Mucosa of gallbladder (tissue), 1 donor: ENCODE results near the gene CHCT1. TPM values are rescaled to one million over a fixed set of nuclear protein-coding genes. Genes with fewer than 3 reads are reported as not detected.
"Not testable (repeated sequence)": the region's sequence is repeated elsewhere in the genome, so short reads cannot be mapped to it uniquely, and the experiment has no call there.

Experiments used
- DNase-seq: peaks from one replicate; pipeline ENCODE4 v3.0.0-alpha.2; 2020; ENCODE audit warnings: low spot score
- total RNA-seq: library from RNA; stranded (reverse); gene quantifications from one replicate; pipeline ENCODE4 v1.2.1, GENCODE V29; 2021
- donor health status: DM: no; HTN: no; CAD: no.

CHCT1 gene
- total RNA-seq, 1 donor from 2014 or later, result not detected

DNA sequence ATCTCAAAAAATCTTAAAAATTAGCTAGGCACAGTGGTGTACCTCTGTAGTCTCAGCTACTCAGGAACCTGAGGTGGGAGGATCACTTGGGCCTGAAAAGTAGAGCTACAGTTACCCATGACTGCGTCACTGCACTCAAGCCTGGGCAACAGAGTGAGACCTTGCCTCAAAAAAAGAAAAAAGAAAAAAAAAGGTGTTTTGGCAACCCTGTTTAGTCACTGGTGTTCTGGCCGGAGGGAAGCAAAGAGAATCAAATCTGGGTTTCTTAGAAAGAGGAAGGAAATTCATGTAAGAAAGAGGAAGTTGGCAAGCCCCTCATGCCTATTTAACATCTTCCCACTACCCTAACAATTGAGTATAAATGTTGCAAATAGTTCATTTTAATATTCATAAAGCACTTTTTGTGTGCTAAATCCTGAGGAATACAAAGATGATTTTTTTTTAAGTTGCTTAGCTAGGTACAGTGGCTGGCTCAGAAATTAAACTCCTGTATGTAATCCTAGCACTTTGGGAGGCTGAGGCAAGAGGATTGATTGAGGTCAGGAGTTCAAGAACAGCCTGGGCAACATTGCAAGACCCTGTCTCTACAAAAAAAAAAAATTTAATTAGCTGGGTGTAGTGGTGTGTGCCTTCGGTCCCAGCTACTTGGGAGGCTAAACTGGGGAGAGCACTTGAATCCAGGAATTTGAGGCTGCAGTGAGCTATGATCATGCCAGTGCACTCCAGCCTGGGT lies 23.9 kb upstream of the CHCT1 start:
- DNase-seq, result no peak

DNA sequence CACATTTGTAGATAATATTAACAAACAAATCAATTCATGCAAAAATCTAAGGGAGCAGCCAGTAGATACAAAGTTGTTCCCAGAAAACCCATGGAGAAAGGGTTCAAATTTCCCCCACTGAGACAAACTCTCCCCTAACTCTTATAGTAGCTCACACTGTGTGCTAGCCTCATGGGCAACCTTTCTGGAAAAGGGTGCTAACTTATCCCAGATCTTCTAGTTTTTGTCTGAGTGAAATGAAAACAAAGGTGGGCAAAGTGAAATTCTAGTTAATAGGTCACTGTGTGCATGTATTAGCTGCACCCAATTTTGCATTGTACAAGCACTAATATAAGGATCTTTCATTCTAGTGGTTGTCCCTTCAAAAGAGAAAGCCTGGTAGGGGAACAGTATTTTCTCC lies 20.5 kb upstream of the CHCT1 start:
- no peak for DNase-seq

DNA sequence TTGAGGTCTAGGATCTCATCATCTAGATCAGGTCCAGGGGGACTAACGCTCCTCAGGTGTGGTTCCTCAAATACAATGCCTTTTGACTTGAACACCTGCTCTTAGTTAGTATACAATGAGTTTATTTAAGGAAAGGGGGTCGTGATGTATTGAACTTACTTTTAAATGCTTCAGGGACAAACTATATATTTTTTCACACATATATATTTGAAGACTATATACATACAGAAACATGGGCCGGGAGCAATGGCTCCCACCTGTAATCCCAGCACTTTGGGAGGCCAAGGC lies 18.8 kb upstream of the CHCT1 start:
- DNase-seq, result no peak

DNA sequence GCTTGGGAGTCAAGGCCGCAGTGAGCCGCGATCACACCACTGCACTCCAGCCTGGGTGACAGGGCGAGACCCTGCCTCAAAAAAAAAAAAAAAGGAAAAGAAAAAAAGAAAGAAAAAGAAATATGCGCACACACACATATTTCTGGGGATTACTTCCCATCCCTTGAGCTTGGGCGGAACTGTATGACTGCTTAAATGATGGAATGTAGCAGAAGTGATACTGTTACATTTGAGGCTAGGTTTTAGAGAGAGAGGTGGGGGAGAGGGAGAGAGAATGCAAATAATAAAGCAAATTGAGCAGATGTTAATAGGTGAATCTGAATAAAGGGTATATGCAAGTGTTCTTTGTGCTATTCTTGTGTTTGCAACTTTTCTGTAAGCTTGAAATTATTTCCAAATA lies 18.3 kb upstream of the CHCT1 start:
- DNase-seq, result no peak

DNA sequence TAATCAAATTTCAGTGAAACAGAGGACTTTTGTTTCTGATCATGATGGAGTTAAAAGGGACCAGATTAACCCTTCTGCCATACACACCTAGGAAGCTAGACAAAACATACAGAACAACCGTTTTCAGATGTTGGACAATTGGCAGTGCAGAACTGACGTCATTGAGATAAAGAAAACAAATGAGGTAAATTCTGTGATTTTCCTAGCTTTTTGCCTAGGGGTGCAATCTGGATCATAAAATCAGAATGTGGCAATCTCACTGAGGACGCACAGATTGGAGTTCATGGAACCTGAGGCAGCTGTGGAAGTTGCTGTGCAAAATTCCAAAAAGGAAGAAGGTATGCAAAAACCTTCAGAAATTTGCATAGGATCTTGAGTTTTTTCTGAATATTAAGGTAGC lies 15.4 kb upstream of the CHCT1 start:
- no peak for DNase-seq

DNA sequence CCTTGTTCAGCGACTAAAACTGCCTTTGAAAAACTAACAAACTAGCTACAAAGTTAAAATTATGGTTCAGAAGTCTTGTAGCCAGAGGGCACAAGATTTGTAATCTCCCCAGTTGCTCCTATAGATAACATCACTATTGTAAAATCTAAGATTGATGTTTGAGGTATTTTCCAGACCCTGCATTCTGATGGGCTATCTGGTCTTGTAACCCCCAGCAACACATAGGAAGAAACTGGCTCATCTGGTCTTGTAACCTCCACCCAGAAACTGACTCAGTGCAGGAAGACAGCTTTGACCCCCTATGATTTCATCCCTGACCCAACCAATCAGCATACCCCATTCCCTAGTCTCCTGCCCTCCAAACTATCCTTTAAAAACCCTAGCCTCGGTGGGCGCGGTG lies 12.3 kb upstream of the CHCT1 start:
- DNase-seq, result no peak

DNA sequence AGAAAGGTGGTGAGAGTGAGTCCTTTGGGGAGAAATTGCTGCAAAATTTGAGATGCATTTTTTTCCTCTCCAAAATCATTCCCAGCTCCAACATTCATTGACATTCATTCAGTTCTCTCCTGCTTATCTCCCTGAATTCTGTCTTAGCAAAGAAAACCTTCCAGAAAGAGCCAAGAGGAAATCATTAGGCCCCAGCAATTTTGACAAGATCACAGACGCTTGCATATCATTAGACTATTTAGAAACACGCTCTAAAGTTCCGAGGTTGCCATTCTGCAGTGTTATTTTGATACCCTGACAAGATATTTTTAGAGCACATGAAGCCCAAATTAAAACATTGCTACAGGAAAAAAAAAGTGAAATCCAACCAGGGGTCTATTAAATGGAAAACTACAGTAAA lies 9.6 kb upstream of the CHCT1 start:
- DNase-seq, result no peak

DNA sequence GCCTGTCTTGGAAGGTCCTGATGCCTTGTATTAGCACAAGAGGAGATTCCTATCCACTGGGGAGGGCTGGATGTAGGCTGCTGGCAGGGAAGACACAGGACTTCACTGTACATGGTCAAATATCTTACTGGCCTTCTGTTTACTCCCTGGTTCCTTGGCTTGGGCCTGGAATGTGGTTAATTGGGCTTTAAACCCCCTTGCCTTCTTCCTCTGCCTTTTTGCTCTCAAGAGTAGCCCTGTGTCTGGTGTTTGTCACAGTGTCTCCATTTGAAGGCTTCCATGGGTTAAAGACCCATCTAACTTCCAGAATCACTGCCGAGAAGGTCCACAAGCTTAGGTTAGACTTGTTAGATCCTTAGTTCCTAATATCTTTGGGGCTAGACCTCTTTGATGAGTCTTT lies 7.1 kb upstream of the CHCT1 start:
- DNase-seq, result no peak

DNA sequence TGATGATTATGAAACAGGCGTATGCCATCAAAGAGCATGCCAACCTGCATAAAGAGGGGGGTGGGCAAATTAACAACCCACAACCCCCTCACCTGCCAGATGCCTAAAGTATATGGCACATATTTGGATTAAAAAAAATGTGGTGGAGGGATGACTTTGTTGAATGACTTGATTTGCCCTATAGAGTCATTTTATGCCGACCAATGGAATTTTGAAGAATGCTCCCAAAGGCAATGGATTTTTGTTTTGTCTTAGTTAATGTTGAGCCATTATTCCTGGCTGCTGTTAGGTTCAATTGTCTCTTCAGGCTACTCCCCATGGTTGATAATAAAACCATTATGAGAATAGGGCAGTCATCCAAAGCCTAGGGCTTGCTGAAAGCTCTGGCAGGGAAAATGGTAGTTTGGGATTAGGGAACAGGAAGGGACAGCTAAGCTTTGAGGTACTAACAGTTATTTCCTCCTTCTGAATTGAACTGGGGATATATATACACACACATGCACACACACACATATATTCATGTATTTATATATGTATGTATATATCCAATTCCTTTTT lies 5.8 kb upstream of the CHCT1 start:
- no peak for DNase-seq

DNA sequence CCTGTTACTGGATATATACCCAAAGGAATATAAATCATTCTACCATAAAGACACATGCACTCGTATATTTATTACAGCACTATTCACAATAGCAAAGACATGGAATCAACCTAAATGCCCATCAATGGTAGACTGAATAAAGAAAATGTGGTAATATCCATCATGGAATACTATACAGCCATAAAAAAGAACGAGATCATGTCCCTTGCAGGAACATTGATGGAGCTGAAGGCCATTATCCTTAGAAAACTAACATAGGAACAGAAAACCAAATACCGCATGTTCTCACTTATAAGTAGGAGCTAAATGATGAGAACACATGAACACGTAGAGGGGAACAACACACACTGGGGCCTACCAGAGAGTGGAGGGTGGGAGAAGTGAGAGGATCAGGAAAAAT lies 3.3 kb upstream of the CHCT1 start:
- not testable (repeated sequence) for DNase-seq

DNA sequence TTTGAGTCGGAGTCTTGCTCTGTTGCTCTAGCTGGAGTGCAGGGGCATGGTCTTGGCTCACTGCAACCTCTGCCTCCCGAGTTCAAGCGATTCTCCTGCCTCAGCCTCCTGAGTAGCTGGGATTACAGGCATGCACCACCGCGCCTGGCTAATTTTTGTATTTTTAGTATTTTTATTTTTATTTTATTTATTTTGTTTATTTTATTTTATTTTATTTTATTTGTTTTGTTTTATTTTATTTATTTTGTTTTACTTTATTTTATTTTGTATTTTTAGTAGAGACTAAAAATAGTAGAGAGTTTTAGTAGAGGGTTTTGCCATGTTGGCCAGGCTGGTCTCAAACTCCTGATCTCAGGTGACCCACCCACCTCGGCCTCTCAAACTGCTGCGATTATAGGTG lies 2.4 kb upstream of the CHCT1 start:
- not testable (repeated sequence) for DNase-seq

DNA sequence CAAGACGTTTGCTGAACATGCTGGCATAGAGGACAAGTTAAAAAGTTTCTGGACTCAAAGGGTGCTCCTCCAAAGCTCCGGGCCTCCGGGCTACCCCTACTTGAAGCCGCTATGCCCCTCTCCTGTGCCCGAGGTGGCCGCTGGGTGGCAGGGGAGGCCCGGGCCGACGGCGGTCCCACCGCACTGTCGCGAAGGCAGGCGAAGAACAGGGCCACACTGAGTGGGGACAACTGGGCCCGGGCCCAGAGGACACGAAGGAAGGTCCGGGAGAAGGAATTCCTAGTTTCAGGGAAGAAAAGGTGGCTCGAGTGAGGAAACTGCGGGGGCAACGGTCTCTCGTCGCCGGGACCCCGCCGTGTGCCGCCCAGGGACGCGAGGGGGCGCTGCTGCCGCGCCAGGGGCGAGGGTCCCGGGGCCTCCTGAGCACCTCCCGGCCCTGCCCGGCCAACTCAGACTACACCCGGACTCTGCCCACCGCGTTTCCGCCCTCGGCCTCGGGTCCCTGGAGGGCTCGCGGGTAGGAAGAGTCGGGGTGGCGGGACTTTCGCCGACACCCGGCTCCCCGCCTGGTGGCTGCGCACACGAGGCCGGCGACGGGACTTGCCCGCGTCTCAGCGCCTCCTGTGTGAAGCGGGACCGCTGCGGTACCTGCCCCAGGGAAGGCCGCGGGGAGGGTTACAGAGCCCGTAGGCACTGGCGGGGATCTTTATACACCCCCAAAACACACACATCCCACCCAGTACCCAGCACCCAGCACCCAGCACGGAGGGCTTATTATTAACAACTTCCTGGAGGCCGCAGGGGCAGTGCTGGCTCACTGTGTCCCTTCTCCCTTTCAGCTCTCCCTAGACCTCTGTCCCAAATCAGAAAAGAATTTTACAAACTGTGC lies 772 bp upstream of the CHCT1 start:
- DNase-seq, result peak; percentile 48

DNA sequence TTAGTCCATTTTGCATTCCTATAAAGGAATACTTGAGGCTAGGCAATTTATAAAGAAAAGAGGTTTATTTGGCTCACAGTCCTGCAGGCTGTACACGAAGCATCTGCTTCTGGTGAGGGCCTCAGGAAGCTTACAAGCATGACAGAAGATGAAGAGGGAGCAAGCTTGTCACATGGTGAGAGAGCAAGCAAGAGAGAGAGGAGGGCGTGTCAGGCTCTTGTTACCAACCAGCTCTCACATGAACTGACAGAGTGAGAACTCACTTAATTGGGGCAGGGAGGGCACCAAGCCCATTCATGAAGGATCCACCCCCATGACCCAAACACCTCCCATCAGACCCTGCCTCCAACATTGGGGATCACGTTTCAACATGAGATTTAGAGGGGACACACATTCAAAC lies 1.6 kb downstream of the CHCT1 start:
- DNase-seq, result no peak

DNA sequence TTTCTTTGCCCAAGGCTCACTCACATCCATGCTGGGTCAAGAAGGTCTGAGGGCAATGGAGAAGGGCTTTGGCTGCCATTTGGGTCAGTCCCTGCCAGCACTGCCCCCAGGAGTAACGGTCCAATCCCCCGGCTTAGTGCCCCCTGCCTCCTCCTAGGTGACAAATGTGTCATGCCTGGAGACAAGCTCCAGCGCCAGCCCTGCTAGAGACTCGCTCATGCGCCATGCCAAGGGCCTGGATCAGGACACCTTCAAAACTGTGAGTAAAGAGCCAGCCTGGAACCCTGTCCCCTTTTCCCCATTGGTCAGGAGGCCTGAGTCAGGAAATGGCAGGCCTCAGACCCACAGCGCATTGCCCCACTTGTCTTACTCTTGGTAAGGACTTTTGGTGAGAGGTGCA lies 3.3 kb downstream of the CHCT1 start:
- no peak for DNase-seq

DNA sequence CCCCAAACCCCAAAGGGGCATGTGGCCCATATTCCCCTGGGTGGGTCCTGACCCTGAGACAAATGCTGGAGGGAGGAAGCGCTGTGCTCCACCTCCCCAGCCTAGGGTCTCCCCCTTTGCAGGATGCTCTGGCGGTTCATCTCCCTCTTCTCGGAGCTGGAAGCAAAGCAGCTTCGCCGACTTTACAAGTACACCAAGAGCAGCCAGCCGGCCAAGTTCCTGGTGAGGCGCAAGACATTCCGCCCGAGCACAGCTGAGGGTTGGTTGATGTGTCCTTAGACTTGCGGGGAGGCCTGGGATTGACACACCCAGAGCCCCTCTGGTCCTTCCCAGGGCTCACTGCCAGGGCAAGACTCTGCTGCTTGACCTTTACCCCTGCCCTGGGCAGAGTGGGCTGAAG lies 4.3 kb downstream of the CHCT1 start:
- no peak for DNase-seq

DNA sequence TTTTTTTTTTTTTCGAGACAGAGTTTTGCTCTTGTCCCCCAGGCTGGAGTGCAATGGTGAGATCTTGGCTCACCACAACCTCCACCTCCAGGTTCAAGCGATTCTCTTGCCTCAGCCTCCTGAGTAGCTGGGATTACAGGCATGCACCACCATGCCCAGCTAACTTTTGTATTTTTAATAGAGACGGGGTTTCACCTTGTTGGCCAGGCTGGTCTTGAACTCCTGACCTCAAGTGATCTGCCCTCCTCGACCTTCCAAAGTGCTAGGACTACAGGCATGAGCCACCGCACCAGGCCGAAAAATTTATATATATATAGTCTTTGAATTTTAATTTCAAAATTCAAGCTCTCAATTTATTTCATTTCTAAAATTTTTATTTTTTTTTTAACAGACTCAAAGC lies 6.2 kb downstream of the CHCT1 start:
- DNase-seq, result not testable (repeated sequence)

DNA sequence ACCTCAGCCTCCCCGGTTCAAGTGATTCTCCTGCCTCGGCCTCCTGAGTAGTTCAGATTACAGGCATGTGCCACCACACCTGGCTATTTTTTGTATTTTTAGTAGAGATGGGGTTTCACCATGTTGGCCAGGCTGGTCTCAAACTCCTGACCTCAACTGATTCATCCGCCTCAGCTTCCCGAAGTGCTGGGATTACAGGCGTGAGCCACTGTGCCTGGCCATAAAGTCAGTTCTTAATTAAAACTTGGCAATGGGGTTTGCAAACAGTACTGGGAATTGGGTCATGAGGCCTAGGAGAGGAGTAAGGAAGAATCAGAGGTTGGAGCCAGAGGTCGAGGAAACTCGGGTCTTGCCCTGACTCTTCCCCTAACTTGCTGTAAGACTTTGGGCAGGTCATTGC lies 8.3 kb downstream of the CHCT1 start:
- not testable (repeated sequence) for DNase-seq

DNA sequence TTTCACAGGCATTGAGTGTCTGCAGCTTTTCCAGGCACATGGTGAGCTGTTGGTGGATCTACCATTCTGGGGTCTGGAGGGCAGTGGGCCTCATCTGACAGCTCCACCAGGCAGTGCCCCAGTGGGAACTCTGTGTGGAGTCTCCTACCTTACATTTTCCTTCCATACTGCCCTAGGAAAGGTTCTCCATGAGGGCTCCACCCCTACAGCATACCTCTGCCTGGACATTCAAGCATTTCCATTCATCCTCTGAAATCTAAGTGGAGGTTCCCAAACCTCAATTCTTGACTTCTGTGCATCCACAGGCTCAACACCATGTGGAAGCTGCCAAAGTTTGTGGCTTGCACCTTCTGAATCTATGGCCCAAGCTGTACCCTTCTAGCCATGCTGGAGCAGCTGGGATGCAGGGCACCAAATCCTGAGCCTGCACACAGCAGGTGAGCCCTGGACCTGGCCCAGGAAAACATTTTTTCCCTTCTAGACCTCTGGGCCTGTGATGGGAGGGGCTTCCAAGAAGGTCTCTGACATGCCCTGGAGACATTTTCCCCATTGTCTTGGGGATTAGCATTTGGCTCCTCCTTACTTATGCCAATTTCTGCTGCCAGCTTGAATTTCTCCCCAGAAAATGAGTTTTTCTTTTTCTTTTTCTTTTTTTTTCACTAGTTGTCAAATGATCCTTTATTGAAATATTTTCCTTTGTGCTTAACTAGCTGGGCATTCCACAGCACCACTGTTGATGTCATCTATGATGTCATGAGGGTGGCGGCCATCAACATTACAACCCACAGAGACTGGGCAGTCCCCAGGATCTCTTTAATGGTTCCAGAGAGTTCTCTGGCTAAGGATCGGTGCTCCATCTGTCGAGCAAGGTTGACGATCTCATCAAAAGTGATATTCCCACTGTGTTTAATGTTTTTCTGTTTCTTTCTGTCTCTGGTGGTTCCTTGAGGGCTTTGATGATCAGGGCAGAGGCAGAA lies 11.0 kb downstream of the CHCT1 start:
- DNase-seq, result not testable (repeated sequence)

DNA sequence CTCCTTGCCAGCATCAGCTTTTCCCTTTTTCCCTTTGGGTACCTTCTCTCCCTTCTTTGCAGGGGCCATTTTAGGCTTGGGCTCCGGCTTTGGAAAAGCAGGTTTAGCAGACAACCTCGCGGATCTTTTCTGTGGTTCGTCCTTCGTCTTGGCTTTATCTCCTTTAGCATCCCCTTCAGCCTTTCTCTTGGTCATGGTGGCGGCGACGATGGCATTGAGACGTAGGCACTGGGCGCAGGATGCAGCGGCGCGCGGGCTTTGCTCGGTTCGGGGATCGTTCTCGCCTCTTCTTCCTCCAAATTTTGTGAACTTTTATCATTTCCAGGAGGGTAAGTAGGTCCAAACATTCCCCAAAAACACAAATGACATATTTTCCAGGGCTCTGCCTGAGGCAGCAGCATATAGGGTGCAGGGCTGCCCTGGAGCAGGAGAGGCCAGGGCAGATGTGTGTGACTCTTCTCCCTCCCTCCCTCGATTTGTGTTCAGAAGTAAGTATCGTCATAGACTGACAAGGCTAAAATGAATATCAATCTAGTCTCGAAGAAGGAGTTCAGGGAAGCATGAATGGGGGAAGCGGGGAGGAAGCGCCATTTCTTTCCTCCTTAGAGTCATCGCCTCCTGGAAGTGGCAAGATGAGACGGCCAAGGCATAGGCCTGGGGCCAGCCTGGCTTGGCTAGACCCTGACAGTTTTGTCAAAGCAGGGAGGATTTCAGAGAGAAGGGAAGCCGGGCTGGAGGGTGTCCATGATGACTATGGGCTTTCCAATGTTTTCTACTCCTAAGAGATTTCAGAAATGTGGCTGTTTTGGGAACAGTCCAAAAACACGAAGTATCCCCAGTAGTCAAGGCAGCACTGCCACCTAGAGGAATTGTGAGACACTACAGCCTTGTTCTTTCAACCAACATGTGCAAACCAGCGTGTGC lies 13.2 kb downstream of the CHCT1 start:
- DNase-seq, result peak; percentile 71

DNA sequence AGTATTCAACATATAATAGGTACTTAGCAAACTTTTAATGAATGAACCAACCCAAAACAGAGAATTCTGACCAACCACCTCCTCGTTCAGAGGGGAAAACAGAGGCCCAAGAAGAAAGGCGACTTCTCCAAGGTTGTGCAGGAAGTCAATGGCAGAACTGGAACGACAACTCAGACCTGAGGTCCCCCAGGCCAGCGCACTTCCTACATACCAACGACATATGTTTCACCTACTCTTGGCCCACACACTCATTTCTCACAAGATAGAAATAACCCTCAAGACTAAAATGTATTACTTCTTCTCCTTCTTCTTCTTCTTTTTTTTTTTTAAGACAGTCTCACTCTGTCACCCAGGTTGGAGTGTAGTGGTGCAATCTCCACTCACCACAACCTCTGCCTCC lies 14.4 kb downstream of the CHCT1 start:
- DNase-seq, result no peak

DNA sequence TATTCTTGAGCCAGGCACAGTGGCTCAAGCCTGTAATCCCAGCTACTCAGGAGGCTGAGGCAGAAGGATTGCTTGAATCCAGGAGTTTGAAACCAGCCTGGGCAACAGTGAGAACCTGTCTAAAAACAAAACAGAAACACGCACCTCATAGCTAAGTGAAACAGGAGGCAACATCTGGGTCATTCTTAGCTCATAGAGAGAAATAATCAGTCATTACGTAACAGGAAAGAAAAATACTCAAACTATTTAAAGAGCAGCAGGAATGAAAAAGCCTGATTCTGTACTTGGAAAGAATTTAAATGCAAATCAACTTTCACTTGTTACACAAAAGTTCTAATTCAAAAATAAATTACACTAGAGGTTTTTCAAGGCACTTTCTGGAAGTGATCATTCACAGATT lies 17.2 kb downstream of the CHCT1 start:
- DNase-seq, result no peak
